ENCODE measurements around the gene GPC1.

The GPC1 gene

DNA sequence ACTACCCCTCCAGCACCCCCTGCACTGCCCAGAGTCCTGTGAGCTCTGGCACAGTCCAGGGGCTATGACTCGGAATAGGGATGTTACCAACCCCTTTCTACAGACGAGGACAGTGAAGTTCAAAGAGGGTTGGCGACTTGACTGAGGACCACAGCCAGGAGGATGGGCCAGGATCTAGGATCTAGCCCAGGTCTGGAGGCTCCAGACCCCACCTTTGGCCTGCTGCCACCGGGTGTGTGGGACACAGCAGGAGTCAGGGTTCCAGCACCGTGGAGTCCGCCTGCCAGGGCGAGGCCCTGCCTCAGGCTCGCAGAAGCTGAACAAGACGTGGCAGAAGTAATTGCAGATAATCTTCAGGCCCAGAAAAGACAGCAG lies 37.9 kb upstream of the GPC1 start:
- DNase-seq: no peak

DNA sequence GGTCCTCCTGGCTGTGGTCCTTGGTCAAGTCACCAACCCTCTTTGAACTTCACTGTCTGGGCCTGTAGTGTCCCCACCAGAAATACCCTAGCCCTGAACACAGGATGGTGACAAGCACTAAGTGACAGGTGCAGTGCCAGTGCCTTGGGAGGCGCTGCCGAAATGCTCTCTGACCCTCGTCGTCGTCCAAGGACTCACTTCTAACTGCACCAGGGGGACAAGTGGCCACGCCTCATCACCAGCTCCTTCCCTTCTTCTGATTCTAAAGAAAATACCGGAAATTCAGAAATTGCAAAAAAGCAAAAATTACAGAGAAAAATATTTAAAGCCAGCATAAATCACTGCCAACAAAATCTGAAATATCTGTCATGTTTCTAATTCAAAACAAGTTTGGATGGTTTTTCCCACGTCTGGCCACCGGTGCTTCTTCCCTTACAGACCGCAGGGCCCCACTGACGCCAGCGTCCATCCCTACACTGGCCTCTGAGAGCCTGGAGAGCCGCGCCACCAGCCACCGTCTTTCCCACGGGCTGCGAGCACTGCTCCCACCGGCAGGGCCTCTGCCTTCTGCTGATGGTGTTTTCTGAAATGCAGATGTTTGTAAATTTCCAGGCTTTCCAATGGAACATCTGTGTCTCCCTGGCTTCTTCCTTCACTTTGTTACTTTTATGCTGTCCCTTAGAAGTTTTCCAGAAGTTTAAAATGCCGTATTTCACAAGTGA lies 37.4 kb upstream of the GPC1 start:
- DNase-seq: no peak

DNA sequence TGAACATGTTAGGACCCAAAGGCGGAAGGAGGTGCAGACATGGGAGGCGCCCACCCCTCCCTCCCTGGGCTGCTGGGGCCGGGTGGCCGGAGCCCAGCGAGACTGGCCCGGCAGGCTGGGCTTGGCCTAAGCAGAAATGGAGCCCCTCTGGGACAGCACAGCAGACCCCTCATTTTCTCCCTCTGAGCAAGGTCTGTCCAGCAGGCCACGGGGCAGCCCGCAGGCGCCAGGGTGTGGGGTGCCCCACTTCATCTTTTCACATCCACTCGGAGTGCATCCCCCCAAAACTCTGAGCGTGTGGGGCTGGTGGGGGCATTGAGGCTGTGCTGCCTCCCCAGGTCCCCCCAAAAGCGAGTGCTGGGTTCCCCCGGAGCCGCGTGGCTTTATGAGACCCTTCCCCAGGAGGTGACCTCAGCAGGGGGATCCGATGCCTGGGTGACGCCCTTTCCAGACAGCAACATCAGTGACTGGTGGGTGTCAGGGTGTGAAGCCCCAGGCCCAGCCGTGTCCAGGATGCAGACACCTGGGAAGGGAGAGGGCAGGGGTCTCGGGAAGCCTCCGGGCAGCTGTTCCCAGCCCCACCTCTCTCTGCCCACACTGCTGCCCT lies 36.7 kb upstream of the GPC1 start:
- no peak for DNase-seq

DNA sequence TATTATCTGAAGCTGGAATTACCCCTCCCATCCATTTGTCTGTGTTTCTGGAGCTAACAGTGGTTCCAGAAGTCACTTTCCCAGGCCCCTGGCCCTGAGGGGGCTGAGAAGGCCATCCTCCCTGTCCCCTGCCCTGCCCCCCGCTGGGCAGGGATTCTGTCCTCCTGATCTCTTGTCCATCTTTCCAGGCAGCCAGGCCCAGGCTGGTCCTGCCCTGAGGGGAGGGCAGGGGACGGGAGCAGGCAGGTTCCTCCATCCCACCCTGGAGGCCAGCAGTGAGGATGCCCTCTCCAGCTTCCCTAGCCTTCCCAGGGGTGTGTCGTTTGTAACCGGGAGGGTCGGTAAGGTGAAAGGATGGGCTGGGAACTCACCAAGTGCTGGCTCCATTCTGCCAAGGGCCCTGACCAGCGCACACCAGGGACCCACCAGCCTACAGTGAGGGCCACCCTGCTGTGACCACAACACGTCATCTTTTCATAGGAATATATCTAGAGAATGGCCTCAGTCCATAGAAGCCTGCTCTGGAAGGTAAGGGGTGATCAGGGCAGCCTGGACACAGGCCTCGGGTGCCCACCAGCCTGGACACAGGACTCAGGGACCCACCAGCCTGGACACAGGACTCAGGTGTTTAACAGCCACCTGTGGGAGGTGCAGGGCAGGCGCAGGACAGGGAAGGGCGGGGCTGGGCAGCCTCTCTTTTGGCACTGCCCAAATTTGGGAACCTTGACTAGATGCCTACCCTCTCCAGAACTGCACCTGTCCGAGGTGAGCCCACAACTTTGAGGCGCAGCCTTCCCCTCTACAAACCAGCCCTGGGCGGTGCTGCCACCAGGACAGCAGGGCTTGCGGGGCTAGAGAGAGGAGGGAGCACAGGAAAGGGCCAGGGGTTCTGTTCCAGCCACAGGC lies 35.8 kb upstream of the GPC1 start:
- DNase-seq: no peak

DNA sequence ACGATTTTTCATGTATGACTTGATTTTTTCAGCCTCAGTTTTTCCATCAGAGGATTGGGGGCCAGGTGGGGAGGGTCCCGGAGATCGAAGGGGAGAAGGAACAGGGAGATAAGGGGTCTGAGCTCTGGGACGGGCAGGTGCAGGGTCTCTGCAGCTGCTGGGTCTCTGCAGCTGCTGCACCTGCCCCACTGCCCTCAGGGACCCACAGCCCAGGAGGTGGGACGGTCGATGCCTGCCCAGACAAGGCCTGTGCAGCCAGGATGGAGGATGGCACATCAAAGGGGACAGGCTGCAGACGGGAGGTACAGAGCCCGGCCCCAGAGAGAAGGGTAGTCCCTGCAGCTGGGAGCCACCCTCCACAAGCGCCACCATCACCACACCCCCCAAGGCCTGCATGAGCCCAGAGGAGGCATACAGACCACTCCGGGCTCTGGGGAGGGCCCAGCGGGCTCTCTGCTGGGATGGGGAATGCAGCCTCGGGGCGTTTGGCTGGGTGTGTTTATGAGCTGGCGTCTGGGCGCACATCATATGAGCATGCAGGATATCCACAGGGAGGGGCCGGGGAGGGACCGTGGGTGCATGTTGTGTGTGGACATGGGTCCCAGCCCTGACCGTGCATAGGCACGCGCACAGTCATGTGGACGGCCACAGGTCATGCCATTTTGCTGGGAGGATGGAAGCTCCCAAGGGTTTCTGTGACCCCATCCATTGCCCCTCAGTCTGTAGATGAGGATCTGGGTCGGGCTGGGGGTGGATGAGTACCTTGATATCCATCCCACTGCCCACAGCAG lies 34.9 kb upstream of the GPC1 start:
- no peak for DNase-seq

DNA sequence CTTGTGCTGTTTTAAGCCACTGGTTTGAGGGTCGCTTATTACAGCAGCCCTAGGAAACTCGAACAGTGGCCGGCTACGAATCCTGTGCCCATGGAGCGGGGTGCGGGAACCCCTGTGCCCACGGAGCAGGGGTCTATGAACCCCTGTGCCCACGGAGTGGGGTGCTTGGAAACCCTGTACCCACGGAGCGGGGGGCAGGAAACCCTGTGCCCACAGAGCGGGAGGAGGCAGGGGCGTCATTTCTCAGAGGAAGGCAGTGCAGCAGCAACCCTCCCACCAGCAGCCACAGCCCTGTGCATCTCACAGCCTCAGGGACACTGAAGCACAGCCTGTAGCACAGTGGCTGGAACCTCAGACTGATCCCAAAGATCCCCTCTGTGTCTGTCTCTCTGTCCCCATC lies 34.2 kb upstream of the GPC1 start:
- DNase-seq: no peak

DNA sequence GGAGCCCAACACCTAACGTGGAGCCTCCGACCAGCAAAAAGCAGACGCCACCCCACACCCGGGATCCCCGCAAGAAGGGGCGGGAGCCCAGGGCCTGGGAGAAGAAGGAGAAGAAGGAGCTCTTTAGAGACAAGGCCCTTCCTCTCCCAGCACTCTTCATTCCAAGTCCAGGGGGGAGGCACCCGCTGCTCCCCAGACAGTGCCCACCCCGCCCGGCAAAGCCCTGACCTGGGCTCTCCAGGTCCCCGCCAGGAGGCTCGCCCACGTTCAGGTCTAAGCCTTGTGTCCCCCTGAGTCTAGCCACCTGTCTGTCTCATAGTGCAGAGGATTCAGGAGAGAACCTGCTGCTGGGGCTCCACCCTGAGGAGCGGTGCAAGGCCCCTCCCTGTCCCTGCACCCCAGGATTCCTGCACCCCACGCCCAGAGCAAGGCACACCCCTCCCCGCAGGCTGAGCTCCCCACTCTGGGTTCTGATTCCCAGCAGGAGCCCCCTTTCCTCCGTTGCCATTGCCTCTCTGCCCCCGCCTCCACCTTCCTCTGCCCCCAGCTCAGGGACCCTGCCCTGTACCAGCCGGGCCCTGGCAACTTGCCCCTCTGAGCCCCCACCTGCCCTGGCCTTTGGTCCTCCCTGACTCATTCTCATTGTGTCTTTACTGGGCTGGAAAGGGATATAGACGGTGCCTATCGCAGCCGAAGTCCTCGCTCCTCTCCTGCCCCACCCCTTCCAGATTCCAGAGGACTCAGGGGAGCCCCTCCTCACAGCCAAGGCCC lies 33.5 kb upstream of the GPC1 start:
- no peak for DNase-seq

DNA sequence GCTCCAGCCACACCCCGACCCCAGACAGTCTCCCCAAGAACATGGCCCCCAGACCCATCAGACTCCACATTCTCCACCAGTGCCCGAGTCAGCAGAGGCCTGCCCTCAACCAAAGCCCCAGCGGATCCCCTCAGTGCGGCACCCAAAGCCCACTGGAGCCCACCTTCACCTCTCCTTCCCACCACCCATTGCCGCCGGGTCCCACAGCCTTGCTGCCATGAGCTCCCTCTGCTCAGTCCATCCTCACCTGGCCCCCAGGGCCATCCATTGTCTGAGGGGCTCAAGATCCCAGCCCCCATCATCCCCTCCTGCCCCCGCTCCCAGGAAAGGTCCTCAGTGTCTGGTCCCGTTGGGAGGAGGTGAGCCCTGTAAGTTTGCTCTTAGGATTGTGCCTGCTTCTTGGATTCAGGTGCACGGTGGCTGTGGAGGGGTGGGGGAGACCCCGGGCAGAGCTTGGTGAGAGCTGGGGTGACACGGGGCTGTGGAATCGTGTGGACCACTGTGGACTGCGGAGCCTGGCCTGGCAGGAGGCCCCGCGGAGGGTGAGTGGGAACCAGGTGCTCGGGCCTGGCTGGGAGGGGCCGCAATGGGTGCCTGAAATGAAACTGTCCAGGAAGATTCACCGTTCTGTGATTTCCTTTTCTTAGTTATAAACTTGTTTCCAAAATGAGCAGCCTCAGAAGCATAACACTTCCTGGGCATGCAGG lies 32.7 kb upstream of the GPC1 start:
- no peak for DNase-seq

DNA sequence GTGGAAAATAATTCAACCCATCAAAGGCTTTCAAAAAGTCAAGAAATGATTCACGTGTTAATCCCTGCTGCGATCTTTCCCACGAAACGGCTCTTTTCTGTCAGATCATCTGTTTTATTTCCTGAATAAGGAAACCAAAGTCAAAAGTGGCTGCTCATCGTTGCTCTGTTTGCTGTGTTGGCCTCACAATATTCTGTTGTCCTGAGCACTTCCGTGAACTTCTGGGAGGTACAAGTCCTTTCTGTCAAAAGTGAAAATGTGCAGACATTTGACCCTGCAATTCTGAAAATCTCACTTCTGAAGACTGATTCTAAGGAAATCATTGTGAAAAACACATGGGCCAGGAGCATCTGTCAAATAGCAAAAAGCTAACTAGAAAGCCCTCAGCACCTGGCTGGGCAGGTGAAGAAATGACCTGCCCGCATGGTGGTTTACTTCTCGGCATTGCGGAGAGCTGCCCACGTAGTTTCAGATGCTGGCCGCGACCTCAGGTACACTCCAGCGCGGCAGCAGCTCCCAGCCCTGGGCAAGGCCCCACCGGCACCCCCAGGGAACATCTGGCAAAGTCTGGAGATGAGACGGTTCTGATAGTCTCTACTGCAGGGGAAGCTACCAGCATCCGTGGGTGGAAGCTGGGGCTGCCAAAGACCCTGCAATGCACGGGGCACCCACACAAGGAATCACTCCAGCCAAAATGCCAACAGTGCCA lies 31.9 kb upstream of the GPC1 start:
- DNase-seq: no peak

DNA sequence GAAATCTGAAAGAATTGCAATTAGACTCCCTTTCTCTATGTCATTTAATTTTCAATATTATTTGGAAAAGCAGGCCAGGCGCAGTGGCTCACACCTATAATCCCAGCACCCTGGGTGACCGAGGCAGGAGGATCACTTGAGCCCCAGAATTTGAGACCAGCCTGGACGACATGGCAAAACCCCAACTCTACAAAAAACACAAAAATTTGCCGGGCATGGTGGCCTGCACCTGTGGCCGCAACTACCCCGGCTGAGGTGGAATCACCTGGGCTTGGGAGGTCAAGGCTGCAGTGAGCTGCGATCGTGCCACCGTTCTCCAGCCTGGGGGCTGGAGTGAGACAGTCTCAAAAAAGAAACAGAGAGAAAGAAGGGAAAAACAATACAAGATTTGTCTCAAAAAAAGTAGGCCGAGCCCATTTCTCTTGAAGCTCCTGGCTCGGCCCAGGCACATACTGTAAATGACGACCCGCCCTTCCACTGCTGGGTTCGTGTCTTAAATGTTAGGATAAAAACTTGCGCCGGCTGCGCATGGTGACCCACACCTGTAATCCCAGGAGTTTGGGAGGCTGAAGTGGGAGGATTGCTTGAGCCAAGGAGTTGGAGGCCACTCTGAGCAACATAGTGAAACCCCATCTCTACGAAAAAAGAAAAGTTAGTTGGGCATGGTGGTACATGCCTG lies 31.1 kb upstream of the GPC1 start:
- DNase-seq: no peak

DNA sequence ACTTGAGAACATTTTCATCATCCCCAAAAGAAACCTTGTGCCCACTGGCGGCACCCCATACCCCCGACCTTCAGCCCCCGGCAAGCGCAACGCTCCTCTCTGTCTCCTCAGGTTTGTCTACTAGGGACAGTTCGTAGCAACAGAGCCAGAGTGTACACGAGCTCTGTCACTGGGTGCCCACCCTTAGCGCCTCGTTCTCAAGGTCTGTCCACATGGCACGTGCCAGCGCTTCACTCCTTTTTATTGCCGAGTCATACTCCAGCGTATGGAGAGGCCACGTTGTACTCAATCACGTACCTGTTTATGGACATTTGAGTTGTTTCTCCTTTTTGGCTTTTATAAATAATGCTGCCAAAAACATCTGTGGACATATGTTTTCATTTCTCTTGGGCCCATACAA lies 30.3 kb upstream of the GPC1 start:
- DNase-seq: no peak

DNA sequence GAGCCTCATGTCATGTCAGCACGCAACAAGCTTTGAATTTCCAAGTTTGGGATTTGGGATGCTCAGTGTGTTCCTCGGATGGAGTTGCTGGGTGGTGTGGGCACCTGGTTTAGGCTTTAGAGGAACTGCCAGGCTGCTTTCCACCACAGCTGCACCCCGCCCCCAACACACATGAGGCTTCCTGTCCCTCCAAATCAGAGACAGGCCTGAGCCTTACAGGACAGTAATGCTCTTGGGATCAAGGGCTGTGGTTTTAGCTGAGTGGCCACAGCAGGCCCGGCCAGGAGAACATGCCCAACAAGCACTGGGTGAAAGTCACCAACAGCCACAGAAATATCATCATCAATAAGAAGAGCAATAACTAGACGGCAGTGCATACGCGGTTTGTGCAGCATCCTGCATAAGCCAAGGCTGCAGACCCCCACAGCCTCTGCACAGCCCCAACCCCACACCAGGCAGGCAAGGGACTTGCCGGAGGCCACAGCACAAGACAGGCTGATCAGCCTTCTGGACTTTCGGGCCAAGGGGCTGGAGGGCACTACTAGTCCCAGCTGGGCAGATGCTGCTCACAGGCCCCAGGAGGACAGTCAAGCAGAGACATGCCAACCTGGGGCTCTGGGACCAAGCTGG lies 29.7 kb upstream of the GPC1 start:
- no peak for DNase-seq

DNA sequence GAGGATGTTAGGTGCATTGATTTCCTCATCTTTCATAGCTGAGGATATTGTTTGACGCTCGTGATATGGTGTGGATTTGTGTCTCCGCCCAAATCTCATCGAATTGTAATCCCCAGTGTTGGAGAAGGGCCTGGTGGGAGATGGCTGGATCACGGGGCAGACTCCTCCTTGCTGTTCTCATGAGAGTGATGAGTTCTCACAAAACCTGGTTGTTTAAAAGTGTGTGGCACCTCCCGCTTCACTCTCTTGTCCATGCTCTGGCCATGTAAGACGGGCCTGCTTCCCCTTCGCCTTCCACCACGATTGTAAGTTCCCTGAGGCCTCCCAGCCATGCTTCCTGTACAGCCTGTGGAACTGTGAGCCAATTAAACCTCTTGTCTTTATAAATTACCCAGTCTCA lies 28.4 kb upstream of the GPC1 start:
- no peak for DNase-seq

DNA sequence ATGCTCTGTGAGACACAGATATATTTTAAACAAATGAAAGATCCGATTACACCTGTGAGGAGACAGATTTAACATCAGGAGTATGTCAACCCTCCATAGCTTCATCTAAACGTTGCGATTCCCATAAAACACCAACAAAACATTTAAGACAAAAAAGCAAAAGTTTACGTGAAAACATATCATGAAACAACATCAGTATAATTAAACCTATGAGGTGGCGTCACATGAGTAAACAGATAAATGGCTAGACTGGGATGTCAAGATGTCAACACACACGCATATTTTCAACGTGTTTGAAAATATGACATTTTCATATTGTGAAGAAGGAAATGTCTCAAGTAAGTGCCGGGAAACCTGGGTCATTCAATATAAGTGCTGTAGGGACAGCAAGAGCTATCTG lies 25.5 kb upstream of the GPC1 start:
- DNase-seq: no peak

DNA sequence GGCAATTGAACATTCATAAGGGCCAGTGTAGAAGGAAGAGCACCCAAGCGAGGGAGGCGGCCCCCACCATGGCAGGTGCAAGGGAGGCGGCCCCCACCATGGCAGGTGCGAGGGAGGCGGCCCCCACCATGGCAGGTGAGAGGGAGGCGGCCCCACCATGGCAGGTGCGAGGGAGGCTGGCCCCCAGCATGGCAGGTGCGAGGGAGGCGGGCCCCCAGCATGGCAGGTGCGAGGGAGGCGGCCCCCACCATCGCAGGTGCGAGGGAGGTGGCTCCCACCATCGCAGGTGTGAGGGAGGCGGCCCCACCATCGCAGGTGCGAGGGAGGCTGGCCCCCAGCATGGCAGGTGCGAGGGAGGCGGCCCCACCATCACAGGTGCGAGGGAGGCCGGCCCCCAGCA lies 24.7 kb upstream of the GPC1 start:
- DNase-seq: no peak

DNA sequence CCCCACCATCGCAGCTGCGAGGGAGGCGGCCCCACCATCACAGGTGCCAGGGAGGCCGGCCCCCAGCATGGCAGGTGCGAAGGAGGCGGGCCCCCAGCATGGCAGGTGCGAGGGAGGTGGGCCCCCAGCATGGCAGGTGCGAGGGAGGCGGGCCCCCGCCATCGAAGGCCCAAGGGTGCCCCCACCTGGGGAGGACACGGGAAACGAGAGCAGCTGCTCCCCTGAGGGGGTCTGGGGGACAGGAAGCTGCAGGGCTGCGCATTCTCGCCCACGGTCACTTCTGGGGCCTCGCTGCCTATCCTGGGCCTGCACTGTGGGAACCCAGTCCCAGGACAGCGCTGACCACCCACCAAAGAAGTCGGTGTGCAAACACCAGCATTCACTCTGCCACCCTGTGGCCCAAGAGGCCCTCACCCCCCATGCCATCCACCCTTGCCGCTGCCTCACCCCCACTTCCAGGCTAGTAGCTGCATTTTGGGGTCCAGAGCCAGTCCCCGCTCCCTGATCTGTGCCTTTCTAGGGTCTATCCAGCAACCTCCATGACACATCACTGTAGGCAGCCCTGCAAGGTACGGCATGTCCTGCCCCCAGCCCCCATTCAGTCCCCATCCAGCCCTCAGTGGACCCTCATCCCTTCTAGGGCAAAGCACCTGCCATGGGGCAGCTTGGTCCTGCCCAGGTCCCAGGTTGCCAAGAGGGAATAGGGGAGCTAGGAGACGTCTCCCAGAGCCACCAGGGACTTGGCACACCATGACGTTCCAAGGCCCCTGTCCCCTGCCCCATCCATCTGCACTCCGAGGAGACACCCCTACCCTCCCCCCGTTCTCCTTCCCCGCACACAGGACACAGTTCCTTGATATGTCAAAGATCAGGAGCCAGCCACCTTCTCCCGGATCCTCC lies 24.0 kb upstream of the GPC1 start:
- no peak for DNase-seq

DNA sequence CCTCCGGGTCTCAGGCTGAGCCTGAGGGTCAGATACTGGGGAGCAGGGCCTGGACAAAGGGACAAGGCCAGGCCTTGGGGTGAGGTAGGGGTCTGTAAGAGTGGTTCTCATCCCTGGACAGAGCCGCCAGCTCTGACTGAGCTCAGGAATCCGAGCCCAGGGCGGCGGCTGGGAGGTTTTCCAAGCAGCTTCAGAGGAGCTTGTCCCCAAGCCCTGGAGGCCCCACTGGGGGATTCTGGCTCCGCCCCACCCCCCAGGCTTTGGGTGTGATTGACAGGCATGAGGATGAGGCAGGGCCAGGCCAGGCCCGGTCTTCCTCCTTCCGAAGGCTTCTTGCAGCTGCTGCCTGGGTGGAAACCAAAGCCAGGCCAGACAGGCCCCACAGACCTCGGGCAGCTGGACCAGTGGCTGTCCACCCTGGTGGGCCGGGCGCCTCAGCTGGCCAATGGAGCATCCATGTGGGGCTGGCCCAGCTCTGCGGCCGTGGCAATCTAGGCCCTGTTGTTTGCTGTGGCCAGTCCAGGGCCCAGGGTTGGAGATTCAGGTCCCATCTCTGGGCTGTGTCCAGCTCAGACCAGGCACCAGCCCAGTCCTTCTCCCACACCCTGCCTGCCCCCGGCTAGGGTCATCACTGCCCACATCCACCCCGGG lies 23.1 kb upstream of the GPC1 start:
- no peak for DNase-seq
